Measurements from ENCODE around the gene STX11.
"Not testable (repeated sequence)": the region's sequence is repeated elsewhere in the genome, so short reads cannot be mapped to it uniquely, and the experiment has no call there.

Gene STX11

DNA sequence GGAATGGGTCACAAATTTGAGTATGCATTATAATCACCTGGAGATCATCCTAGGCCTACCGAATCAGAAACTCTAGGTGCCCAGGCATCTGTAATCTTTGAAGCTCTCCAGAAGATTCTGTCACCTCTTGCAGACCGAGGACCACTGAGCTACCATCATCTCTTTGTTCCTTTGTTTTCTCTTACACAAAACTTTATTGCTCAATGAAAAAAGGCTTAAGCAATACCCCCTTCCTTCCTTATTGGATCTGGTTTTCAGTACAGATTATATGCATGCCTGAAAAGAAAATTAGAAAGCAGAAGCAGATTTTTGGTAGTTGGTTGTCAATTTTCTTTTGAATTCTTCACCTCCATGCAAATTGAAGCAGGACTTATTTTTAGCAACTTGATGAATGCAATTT, 31.3 kb downstream of the STX11 start:
- CTCF ChIA-PET = interaction anchor here (0.6 kb wide), 1 partner anchor 327 kb away, joined by 3 read pairs; no protein-coding TSS in a partner anchor
- no peak overlapping the region for H3K27ac ChIP-seq
- DNase-seq (ENCODE audit: low spot score) = no peak
- POLR2A ChIA-PET (ENCODE audit: low non-redundant PET) = no interaction called here
- TF ChIP-seq, protein P1, sequence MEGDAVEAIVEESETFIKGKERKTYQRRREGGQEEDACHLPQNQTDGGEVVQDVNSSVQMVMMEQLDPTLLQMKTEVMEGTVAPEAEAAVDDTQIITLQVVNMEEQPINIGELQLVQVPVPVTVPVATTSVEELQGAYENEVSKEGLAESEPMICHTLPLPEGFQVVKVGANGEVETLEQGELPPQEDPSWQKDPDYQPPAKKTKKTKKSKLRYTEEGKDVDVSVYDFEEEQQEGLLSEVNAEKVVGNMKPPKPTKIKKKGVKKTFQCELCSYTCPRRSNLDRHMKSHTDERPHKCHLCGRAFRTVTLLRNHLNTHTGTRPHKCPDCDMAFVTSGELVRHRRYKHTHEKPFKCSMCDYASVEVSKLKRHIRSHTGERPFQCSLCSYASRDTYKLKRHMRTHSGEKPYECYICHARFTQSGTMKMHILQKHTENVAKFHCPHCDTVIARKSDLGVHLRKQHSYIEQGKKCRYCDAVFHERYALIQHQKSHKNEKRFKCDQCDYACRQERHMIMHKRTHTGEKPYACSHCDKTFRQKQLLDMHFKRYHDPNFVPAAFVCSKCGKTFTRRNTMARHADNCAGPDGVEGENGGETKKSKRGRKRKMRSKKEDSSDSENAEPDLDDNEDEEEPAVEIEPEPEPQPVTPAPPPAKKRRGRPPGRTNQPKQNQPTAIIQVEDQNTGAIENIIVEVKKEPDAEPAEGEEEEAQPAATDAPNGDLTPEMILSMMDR (conservative IDR thresholded peaks at IDR 0.05; ENCODE audit: low read depth) = no peak

DNA sequence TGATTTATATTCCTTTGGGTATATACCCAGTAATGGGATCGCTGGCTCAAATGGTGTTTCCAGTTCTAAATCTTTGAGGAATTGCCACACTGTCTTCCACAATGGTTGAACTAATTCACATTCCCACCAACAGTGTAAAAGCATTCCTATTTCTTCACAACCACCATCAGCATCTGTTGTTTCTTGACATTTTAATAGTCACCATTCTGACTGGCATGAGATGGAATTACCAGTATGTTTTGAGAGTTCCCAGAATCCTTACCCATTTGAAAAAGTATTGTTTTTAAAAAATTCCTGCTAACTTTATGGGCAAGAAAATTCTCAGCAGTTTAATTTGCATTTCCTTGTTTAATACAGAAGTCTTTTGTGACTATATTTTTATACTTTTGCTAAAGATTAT, 33.9 kb downstream of the STX11 start:
- H3K27ac ChIP-seq; CTCF ChIA-PET; DNase-seq (ENCODE audit: low spot score); POLR2A ChIA-PET (ENCODE audit: low non-redundant PET): not testable (repeated sequence)

DNA sequence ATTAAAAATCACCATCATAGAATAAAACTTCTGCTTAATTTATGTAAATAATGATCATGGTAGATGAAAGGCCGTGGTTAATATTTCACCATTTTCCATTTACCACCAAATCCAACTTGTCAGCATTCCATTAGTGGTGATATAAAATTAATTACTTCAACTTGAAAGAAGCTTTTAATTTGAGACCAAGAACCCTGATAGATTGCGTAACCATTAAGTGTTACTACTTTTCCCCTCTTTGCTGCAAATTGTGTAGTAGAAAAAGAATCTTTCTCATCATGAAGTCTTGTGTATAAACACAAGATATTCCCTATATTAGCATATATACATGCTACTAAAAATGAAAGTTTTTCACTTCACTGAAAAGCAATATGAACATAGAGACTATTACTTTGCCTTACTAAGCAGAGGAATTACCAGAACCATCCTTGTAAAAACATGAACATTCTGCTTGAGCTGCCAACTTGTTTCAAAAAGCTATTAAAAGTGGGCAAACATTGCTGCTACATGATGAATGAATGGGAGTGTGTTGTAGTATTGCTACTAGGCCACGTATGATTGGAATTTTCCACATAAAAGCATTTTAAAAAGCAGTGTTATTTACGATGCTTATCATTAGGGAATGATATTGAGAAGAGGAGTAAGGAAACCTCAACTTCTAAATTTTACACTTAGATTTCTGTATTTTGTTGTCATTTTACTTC, 35.0 kb downstream of the STX11 start:
- POLR2A ChIA-PET (ENCODE audit: low non-redundant PET) = no interaction called here
- CTCF ChIA-PET = no interaction called here
- no peak overlapping the region for H3K27ac ChIP-seq
- DNase-seq (ENCODE audit: low spot score) = no peak
- TF ChIP-seq, protein P1 (conservative IDR thresholded peaks at IDR 0.05; ENCODE audit: low read depth) = no peak

DNA sequence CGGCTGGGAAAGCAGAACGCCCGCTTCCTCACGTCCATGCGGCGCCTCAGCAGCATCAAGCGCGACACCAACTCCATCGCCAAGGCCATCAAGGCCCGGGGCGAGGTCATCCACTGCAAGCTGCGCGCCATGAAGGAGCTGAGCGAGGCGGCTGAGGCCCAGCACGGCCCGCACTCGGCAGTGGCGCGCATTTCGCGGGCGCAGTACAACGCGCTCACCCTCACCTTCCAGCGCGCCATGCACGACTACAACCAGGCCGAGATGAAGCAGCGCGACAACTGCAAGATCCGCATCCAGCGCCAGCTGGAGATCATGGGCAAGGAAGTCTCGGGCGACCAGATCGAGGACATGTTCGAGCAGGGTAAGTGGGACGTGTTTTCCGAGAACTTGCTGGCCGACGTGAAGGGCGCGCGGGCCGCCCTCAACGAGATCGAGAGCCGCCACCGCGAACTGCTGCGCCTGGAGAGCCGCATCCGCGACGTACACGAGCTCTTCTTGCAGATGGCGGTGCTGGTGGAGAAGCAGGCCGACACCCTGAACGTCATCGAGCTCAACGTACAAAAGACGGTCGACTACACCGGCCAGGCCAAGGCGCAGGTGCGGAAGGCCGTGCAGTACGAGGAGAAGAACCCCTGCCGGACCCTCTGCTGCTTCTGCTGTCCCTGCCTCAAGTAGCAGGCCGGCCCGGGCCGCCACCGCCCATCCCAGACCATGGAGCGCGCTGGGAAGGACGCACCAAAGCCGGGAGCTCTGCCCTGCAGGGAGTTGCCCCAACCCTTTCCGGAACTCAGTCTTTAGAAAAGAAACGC, 36.7 kb downstream of the STX11 start:
- POLR2A ChIA-PET (ENCODE audit: low non-redundant PET) = no interaction called here
- TF ChIP-seq, protein P1 (conservative IDR thresholded peaks at IDR 0.05; ENCODE audit: low read depth) = no peak
- DNase-seq (ENCODE audit: low spot score) = no peak
- CTCF ChIA-PET = no interaction called here
- no peak overlapping the region for H3K27ac ChIP-seq

DNA sequence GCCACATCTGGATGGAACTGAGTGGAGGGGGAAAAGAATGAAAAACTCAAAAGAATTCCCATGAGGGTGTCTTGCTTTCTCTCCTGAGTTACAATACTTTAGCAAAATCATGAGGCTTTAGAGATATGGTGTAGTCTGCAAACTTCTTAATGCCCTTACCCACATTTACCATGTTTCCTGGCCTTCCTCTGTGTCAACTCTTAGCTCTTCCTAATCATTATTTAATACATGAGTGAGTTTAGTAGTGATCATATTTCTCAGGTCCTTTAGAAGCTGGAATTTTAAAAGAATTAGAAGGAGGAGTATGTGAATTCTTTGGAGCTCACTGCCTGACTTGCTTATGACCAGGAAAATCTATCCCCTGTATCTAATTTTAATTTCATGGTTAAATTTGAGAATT, 39.0 kb downstream of the STX11 start:
- TF ChIP-seq, protein P1 (conservative IDR thresholded peaks at IDR 0.05; ENCODE audit: low read depth) = no peak
- DNase-seq (ENCODE audit: low spot score) = no peak
- ChIA-PET CTCF (no interaction called here), POLR2A (ENCODE audit: low non-redundant PET) (no interaction called here)
- H3K27ac ChIP-seq = no peak overlapping the region

DNA sequence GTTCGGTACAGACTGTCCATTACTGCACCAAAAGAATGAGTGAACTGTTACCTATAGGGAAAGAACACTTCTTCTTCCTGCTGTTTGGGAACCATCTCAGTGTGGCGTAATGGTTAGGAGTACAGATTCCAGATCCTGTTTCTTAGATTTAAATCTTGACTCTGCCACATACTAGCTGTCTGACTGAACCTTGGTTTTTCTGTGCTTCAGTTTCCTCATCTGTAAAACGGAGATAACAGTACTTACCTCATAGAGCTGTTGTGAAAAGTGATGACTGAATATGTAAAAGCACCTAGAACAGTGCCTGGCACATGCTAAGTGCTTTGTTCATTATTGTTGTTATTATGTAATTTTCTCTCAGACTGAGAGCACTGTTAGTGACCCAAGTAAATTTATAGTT, 39.8 kb downstream of the STX11 start:
- ChIA-PET CTCF (interaction anchor here (0.7 kb wide), 1 partner anchor 1220 kb away, joined by 3 read pairs; no protein-coding TSS in a partner anchor), POLR2A (ENCODE audit: low non-redundant PET) (no interaction called here)
- H3K27ac ChIP-seq = no peak overlapping the region
- no peak for DNase-seq (ENCODE audit: low spot score)
- TF ChIP-seq, protein P1 (conservative IDR thresholded peaks at IDR 0.05; ENCODE audit: low read depth) = no peak

DNA sequence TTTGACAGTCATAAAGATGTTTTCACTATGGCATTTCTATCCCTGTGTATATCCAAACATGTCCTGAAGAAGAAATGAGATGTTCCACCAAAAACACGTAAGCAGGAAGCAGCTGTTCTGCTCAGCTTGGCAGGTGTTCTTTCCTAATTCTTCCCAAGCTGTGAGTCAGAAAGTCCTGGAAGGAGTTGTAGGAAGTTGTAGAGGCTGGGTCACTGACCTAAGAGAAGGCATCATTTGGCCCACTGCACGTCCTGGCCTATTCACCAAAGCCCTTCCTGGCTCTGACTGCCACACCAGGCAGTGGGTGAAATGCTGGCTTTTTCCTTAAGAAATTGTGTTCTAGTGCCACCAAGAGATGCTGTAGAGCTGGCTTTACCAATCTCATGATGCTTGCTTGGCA, 40.3 kb downstream of the STX11 start:
- ChIA-PET CTCF (interaction anchor here (0.7 kb wide), 1 partner anchor 1219 kb away, joined by 3 read pairs; no protein-coding TSS in a partner anchor), POLR2A (ENCODE audit: low non-redundant PET) (no interaction called here)
- peak; percentile 37 for DNase-seq (ENCODE audit: low spot score)
- H3K27ac ChIP-seq = peak overlapping the region; percentile 35; the same call in 1 of the 2 replicates
- TF ChIP-seq, protein P1 (conservative IDR thresholded peaks at IDR 0.05; ENCODE audit: low read depth) = 0 out of 2 replicates have a peak, but pooled peaks have one; percentile 14

Data from RWPE1 (cell line).